VCaP (cell line): ENCODE measurements around the gene FAM168A.

Experiments
- H3K27ac ChIP-seq: fragments of 450-650 bp; 2 replicates; pipeline ENCODE4 v1.5.1; 2017
- CTCF ChIP-seq: fragments of 450-650 bp; conservative IDR thresholded peaks from 2 replicates; pipeline ENCODE4 v1.5.1; 2017; ENCODE audit warnings: mild to moderate bottlenecking, moderate library complexity

Gene FAM168A

GRCh38 chr11:73412308-73412707, 185.6 kb downstream of the FAM168A start:
- no peak for TF ChIP-seq CTCF
- H3K27ac ChIP-seq: no peak overlapping the region

DNA sequence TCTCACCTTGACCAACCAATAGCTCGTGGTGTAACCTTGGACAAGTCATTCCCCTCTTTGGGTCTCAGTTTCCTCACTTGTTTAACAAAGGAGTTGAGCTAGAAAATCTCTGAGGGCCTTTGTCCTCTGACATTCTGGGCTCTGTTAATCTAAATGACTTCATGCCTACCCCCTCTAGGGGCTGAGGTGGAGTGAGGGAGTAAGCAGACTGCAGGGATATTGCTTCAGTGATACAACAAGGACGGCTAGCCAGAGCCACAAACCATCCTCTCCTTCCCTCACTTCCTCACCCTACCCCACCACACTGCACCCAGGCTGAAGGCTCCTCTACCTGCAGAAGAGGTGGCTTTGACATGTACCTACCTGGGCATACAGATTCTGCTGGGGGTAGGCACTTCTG, 186.9 kb downstream of the FAM168A start:
- no peak overlapping the region for H3K27ac ChIP-seq
- no peak for TF ChIP-seq CTCF

GRCh38 chr11:73410627-73411026, 187.3 kb downstream of the FAM168A start:
- TF ChIP-seq CTCF: no peak

DNA sequence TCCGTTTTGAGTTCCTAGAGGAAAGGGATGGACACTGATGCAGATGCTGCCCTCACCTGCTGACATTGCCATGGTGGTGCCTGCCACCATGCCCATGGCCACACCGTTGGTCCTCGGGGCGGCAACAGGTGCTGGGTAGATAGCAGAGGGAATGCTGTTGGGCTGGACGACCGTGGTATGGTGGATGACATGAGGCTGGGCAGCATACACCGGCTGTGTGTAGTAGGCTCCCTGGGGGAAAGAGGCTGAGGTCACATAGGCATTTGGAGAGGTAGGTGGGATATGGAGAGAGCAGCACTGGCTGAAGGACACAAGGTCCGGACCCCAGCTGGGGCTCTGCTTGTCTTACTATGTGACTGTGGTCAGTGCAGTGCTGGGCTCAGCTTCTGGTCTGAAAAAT, 188.5 kb downstream of the FAM168A start:
- no peak overlapping the region for H3K27ac ChIP-seq
- TF ChIP-seq CTCF: no peak

More at GRCh38 chr11:73410627-73411026, 187.3 kb downstream of the FAM168A start:
- H3K27ac ChIP-seq: no peak overlapping the region

DNA sequence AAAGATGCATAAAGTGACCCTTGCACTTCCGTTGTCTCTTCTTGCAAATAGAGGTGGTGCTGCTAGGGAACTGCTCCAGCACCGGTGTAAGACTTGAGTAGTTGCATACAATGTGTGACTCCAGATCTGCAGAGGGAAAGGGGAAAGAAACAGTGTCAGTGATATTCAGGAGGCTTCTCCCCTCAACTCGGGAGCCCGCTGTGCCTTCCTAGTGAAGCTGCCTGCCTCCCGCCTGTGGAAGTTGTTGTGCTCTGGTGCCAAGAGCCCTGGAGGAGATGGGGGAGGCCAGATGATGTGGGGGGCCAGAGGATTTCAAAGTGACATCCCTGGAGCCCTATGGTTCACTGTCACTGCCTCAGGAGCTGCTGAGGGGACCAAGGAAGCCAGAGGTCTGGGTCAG, 191.3 kb downstream of the FAM168A start:
- H3K27ac ChIP-seq: no peak overlapping the region
- no peak for TF ChIP-seq CTCF

DNA sequence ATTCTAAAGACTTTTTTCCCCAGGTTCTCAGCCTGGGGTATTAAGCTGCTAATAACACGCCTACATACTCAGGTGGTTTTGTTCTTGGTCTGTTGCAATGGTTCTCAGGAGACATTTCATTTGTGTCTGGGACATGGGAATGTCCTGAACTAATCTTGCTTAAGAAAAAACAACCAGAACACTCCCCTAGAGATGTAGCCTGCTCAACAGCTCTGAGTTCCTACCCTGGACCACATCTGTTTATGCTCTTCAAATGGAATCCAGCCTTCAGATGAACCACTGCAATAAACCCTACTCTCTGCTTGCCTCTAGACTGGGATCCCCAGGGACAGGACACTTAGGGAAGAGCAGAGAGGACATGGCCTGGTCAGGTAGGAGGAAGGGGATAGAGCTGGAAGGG, 191.8 kb downstream of the FAM168A start:
- TF ChIP-seq CTCF: no peak
- H3K27ac ChIP-seq: no peak overlapping the region

GRCh38 chr11:73405146-73405510, 192.8 kb downstream of the FAM168A start:
- H3K27ac ChIP-seq: no peak overlapping the region
- TF ChIP-seq CTCF: no peak
